RWPE1 (cell line): ENCODE measurements around the gene LIN7A.

Source experiments
- CTCF ChIA-PET: fragments of 350-600 bp; sonication (Branson Sonifier 250); formaldehyde crosslinking; extraction: SDS; loops from one replicate; lab custom pipeline; 2021; lab: Yijun Ruan, JAX
- POLR2A ChIA-PET: fragments of 400-600 bp; formaldehyde crosslinking; extraction: SDS; loops from one replicate; lab custom pipeline; 2020; ENCODE audit warnings: antibody characterized with exemption; ENCODE audit not compliant: low non-redundant PET; lab: Yijun Ruan, JAX
- DNase-seq: peaks from one replicate; pipeline ENCODE4 v3.0.0; 2012; ENCODE audit warnings: low spot score
- H3K27ac ChIP-seq: fragments of 450-650 bp; 2 replicates; pipeline ENCODE4 v1.5.1; 2017
- CTCF ChIP-seq: fragments of 450-650 bp; conservative IDR thresholded peaks from 2 replicates; pipeline ENCODE4 v1.5.1; 2017; ENCODE audit warnings: low read depth, mild to moderate bottlenecking

The LIN7A gene

GRCh38 chr12:80935111-80935510 is 2.6 kb downstream of the LIN7A start:
- H3K27ac ChIP-seq: no peak overlapping the region
- DNase-seq: no peak
- ChIA-PET POLR2A (no interaction called here), CTCF (interaction anchor here (0.6 kb wide), 1 partner anchor 254 kb away, joined by 3 read pairs; no protein-coding TSS in a partner anchor)
- no peak for TF ChIP-seq CTCF

- no peak overlapping the region for H3K27ac ChIP-seq
- POLR2A ChIA-PET: no interaction called here
- no peak for DNase-seq
- TF ChIP-seq CTCF: no peak
- CTCF ChIA-PET: no interaction called here
Observed at GRCh38 chr12:80925983-80926382, 11.8 kb downstream of the LIN7A start.

GRCh38 chr12:80925237-80925636 is 12.5 kb downstream of the LIN7A start:
- no peak for DNase-seq
- no peak overlapping the region for H3K27ac ChIP-seq
- TF ChIP-seq CTCF: no peak
- ChIA-PET CTCF (no interaction called here), POLR2A (no interaction called here)

GRCh38 chr12:80924437-80924836 is 13.3 kb downstream of the LIN7A start:
- CTCF ChIA-PET: no interaction called here
- no peak for TF ChIP-seq CTCF
- no peak for DNase-seq
- H3K27ac ChIP-seq: no peak overlapping the region
- POLR2A ChIA-PET: no interaction called here

GRCh38 chr12:80920006-80920405 is 17.7 kb downstream of the LIN7A start:
- no peak overlapping the region for H3K27ac ChIP-seq
- no peak for DNase-seq
- CTCF ChIA-PET: no interaction called here
- POLR2A ChIA-PET: no interaction called here
- TF ChIP-seq CTCF: no peak

- ChIA-PET POLR2A (no interaction called here), CTCF (no interaction called here)
- no peak overlapping the region for H3K27ac ChIP-seq
- no peak for TF ChIP-seq CTCF
- DNase-seq: no peak
Observed at GRCh38 chr12:80917651-80918050, 20.1 kb downstream of the LIN7A start.
